HepG2 (cell line): ENCODE data around the gene ATP5MK. TPM values are rescaled to one million over a fixed set of nuclear protein-coding genes. Genes with fewer than 3 reads are reported as not detected.
A peak's percentile ranks its signal among the peaks of the same experiment; 100 is the strongest.

ENCODE experiments used
- ADNP ChIP-seq: sonication (generic); formaldehyde crosslinking; IDR thresholded peaks from 2 replicates; pipeline ENCODE4 v1.4.0; 2020; ENCODE audit warnings: missing genetic modification reagents
- ARID2 ChIP-seq: sonication (generic); formaldehyde crosslinking; IDR thresholded peaks from 2 replicates; pipeline ENCODE4 v1.8.1; 2022; ENCODE audit warnings: mild to moderate bottlenecking, missing genetic modification reagents, borderline replicate concordance
- CHD4 ChIP-seq: fragments of 200-600 bp; sonication (generic); IDR thresholded peaks from 2 replicates; pipeline ENCODE4 v1.7.0; 2017; ENCODE audit warnings: mild to moderate bottlenecking, low read length, borderline replicate concordance
- CREM ChIP-seq, 2 experiments: sonication (generic) in 1 of 2; formaldehyde crosslinking in 1 of 2; IDR thresholded peaks; 2 replicates each; pipeline versions ENCODE4 v1.4.0 to v1.6.1; 2016 to 2020; ENCODE audit warnings: antibody characterized with exemption in 1 of 2, mild to moderate bottlenecking in 1 of 2, missing genetic modification reagents in 1 of 2
- HNF4G ChIP-seq, 2 experiments: sonication (generic) in 1 of 2; formaldehyde crosslinking in 1 of 2; IDR thresholded peaks; 2 replicates each; pipeline versions ENCODE4 v1.4.0 to v1.6.1; 2011 to 2020; ENCODE audit warnings: borderline replicate concordance in 2 of 2, low read depth in 2 of 2, mild to moderate bottlenecking in 2 of 2, low read length in 1 of 2, missing genetic modification reagents in 1 of 2, moderate library complexity in 1 of 2
- MNT ChIP-seq: fragments of 450-650 bp; IDR thresholded peaks from 2 replicates; pipeline ENCODE4 v1.6.1; 2016
- NCOA2 ChIP-seq: sonication (generic); formaldehyde crosslinking; IDR thresholded peaks from 2 replicates; pipeline ENCODE4 v1.8.0; 2022; ENCODE audit warnings: inconsistent platforms
- NCOR1 ChIP-seq: fragments of 200-600 bp; sonication (generic); IDR thresholded peaks from 2 replicates; pipeline ENCODE4 v1.7.0; 2017; ENCODE audit warnings: antibody characterized with exemption, low read length, borderline replicate concordance
- NFE2L1 ChIP-seq: sonication (generic); formaldehyde crosslinking; IDR thresholded peaks from 2 replicates; pipeline ENCODE4 v1.4.0; 2020; ENCODE audit warnings: missing genetic modification reagents, mild to moderate bottlenecking, borderline replicate concordance
- POLR2AphosphoS2 ChIP-seq: IDR thresholded peaks from 2 replicates; pipeline ENCODE4 v1.6.1; 2011; ENCODE audit warnings: low read depth, low read length, improper control_type of control experiment
- RNF2 ChIP-seq: fragments of 450-650 bp; conservative IDR thresholded peaks from 2 replicates; pipeline ENCODE4 v1.6.1; 2016; ENCODE audit warnings: low read depth
- SMARCC2 ChIP-seq: fragments of 450-650 bp; IDR thresholded peaks from 2 replicates; pipeline ENCODE4 v1.6.1; 2017; ENCODE audit warnings: antibody characterized with exemption, mild to moderate bottlenecking
- TAF15 ChIP-seq: fragments of 200-400 bp; formaldehyde crosslinking; IDR thresholded peaks from one replicate; pipeline ENCODE4 v1.6.1; 2018; ENCODE audit warnings: mild to moderate bottlenecking, low read depth, low read length; ENCODE audit not compliant: poor library complexity, severe bottlenecking
- THRA ChIP-seq: sonication (generic); formaldehyde crosslinking; IDR thresholded peaks from 2 replicates; pipeline ENCODE4 v1.4.0; 2020; ENCODE audit warnings: missing genetic modification reagents, borderline replicate concordance
- TRIM24 ChIP-seq: sonication (generic); formaldehyde crosslinking; IDR thresholded peaks from 2 replicates; pipeline ENCODE4 v1.8.0; 2022; ENCODE audit warnings: mild to moderate bottlenecking, missing genetic modification reagents
- TSC22D2 ChIP-seq: sonication (generic); formaldehyde crosslinking; IDR thresholded peaks from 2 replicates; pipeline ENCODE4 v1.5.1; 2020; ENCODE audit warnings: missing genetic modification reagents, mild to moderate bottlenecking, borderline replicate concordance
- USF2 ChIP-seq, 2 experiments: sonication (generic) in 1 of 2; formaldehyde crosslinking in 1 of 2; IDR thresholded peaks; 2 replicates each; pipeline versions ENCODE4 v1.5.1 to v1.6.1; 2011 to 2020; ENCODE audit warnings: borderline replicate concordance in 1 of 2, low read depth in 1 of 2, low read length in 1 of 2, mild to moderate bottlenecking in 1 of 2, missing genetic modification reagents in 1 of 2, moderate library complexity in 1 of 2
- WIZ ChIP-seq: sonication (generic); formaldehyde crosslinking; IDR thresholded peaks from 2 replicates; pipeline ENCODE4 v1.5.1; 2020; ENCODE audit warnings: mild to moderate bottlenecking, missing genetic modification reagents
- ZNF224 ChIP-seq: sonication (generic); formaldehyde crosslinking; IDR thresholded peaks from 2 replicates; pipeline ENCODE4 v1.5.0; 2020; ENCODE audit warnings: mild to moderate bottlenecking, missing genetic modification reagents
- ZNF30 ChIP-seq: sonication (generic); formaldehyde crosslinking; IDR thresholded peaks from 2 replicates; pipeline ENCODE4 v1.5.0; 2020; ENCODE audit warnings: mild to moderate bottlenecking, missing genetic modification reagents
- ZNF317 ChIP-seq: sonication (generic); formaldehyde crosslinking; IDR thresholded peaks from 2 replicates; pipeline ENCODE4 v1.5.0; 2020; ENCODE audit warnings: mild to moderate bottlenecking, missing genetic modification reagents
- ZNF672 ChIP-seq: sonication (generic); formaldehyde crosslinking; IDR thresholded peaks from 2 replicates; pipeline ENCODE4 v1.8.1; 2022; ENCODE audit warnings: missing genetic modification reagents
- ZNF841 ChIP-seq: sonication (generic); formaldehyde crosslinking; IDR thresholded peaks from 2 replicates; pipeline ENCODE4 v1.8.1; 2023; ENCODE audit warnings: missing genetic modification reagents, borderline replicate concordance
- ZSCAN30 ChIP-seq: sonication (generic); formaldehyde crosslinking; IDR thresholded peaks from 2 replicates; pipeline ENCODE4 v1.5.0; 2020; ENCODE audit warnings: mild to moderate bottlenecking, missing genetic modification reagents
- ZZZ3 ChIP-seq: sonication (generic); formaldehyde crosslinking; IDR thresholded peaks from 2 replicates; pipeline ENCODE4 v1.4.0; 2020; ENCODE audit warnings: missing genetic modification reagents, mild to moderate bottlenecking, borderline replicate concordance
- polyA plus RNA-seq, 8 experiments: library from polyadenylated mRNA; depleted of rRNA in 3 of 8; stranded (reverse) in 7 of 8; unstranded in 1 of 8; fragments of >200 nt; fragmentation: Illumina TruSeq in 4 of 8; extraction: Trizol in 4 of 8; gene quantifications; 2 replicates each; pipeline versions ENCODE4 v1.2.1 to v1.2.3, GENCODE V29; 2011 to 2016; ENCODE audit warnings: low read depth in 4 of 8, missing spikeins in 1 of 8, mixed read lengths in 1 of 8; ENCODE audit not compliant: insufficient read depth in 1 of 8
- total RNA-seq, 5 experiments: library from RNA; depleted of rRNA; stranded (reverse); fragments of >200 nt; fragmentation: Illumina TruSeq; extraction: Trizol; gene quantifications; 2 replicates each; pipeline ENCODE4 v1.2.3, GENCODE V29; 2016; ENCODE audit warnings: low read depth in 1 of 5

ATP5MK gene
- total and polyA plus RNA-seq, 2 of the 13 experiments (the other 11 are each of a cell fraction or from before 2014, with no cell fraction given): 312 to 517 TPM

- TF ChIP-seq USF2 (IDR thresholded peaks at IDR 0.05; ENCODE audit: low read depth, low read length) (no peak), USF2 (CRISPR knock-in tag; IDR thresholded peaks at IDR 0.05; ENCODE audit: borderline replicate concordance) (no peak), NCOR1 (no peak), THRA (CRISPR knock-in tag) (0 out of 2 replicates have a peak, but pooled peaks have one; percentile 17), NFE2L1 (CRISPR knock-in tag) (no peak), SMARCC2 (no peak), TAF15 (peak; percentile 61), ZNF317 (CRISPR knock-in tag) (peak; percentile 47; the same call in 1 of the 2 replicates), HNF4G (IDR thresholded peaks at IDR 0.05; ENCODE audit: borderline replicate concordance, low read depth, low read length) (no peak), HNF4G (CRISPR knock-in tag; IDR thresholded peaks at IDR 0.05; ENCODE audit: borderline replicate concordance, low read depth) (no peak), RNF2 (peak; percentile 62; the same call in 1 of the 2 replicates), WIZ (CRISPR knock-in tag) (no peak), MNT (no peak), TRIM24 (CRISPR knock-in tag) (no peak), CHD4 (no peak), ADNP (no peak), ZNF841 (no peak), TSC22D2 (CRISPR knock-in tag) (no peak), ZNF672 (CRISPR knock-in tag) (no peak), ZSCAN30 (CRISPR knock-in tag) (no peak), ARID2 (no peak), CREM (IDR thresholded peaks at IDR 0.05) (no peak), CREM (CRISPR knock-in tag; IDR thresholded peaks at IDR 0.05) (no peak), ZNF224 (no peak), ZZZ3 (CRISPR knock-in tag) (no peak), NCOA2 (CRISPR knock-in tag) (no peak), POLR2AphosphoS2 (no peak), ZNF30 (no peak)
Observed at GRCh38 chr10:103350517-103351260, 45.6 kb downstream of the ATP5MK start, which contains the start of gene PCGF6 (continued).
